ENCODE results near the gene DIRAS3.
"Not testable (repeated sequence)": the region's sequence is repeated elsewhere in the genome, so short reads cannot be mapped to it uniquely, and the experiment has no call there.

The DIRAS3 gene

GRCh38 chr1:68029444-68029843, 21.0 kb downstream of the DIRAS3 start:
- DNase-seq (ENCODE audit: low read depth): no peak
- no peak overlapping the region for H3K4me3 ChIP-seq (ENCODE audit: low read depth, low read length)

- no peak overlapping the region for H3K4me3 ChIP-seq (ENCODE audit: low read depth, low read length)
Measured at GRCh38 chr1:68028566-68028965, 21.9 kb downstream of the DIRAS3 start.

GRCh38 chr1:68024635-68025338, 25.6 kb downstream of the DIRAS3 start:
- no peak for DNase-seq (ENCODE audit: low read depth)
- no peak overlapping the region for H3K4me3 ChIP-seq (ENCODE audit: low read depth, low read length)

More at GRCh38 chr1:68028566-68028965, 21.9 kb downstream of the DIRAS3 start:
- no peak for DNase-seq (ENCODE audit: low read depth)

GRCh38 chr1:68016381-68016780, 34.0 kb downstream of the DIRAS3 start:
- no peak overlapping the region for H3K4me3 ChIP-seq (ENCODE audit: low read depth, low read length)
- DNase-seq (ENCODE audit: low read depth): no peak

GRCh38 chr1:68015971-68016370, 34.5 kb downstream of the DIRAS3 start:
- no peak overlapping the region for H3K4me3 ChIP-seq (ENCODE audit: low read depth, low read length)
- no peak for DNase-seq (ENCODE audit: low read depth)

GRCh38 chr1:68015369-68015768, 35.1 kb downstream of the DIRAS3 start:
- H3K4me3 ChIP-seq (ENCODE audit: low read depth, low read length): no peak overlapping the region
- DNase-seq (ENCODE audit: low read depth): no peak

- H3K4me3 ChIP-seq (ENCODE audit: low read depth, low read length): no peak overlapping the region
- DNase-seq (ENCODE audit: low read depth): no peak
Measured at GRCh38 chr1:68013351-68013750, 37.1 kb downstream of the DIRAS3 start.

- DNase-seq (ENCODE audit: low read depth): no peak
Measured at GRCh38 chr1:68011657-68012375, 38.6 kb downstream of the DIRAS3 start.

GRCh38 chr1:68010543-68010942, 39.9 kb downstream of the DIRAS3 start:
- no peak overlapping the region for H3K4me3 ChIP-seq (ENCODE audit: low read depth, low read length)
- no peak for DNase-seq (ENCODE audit: low read depth)

More at GRCh38 chr1:68011657-68012375, 38.6 kb downstream of the DIRAS3 start:
- no peak overlapping the region for H3K4me3 ChIP-seq (ENCODE audit: low read depth, low read length)

GRCh38 chr1:68010090-68010489, 40.3 kb downstream of the DIRAS3 start:
- no peak for DNase-seq (ENCODE audit: low read depth)
- no peak overlapping the region for H3K4me3 ChIP-seq (ENCODE audit: low read depth, low read length)

GRCh38 chr1:68003626-68004025, 46.8 kb downstream of the DIRAS3 start:
- not testable (repeated sequence) for DNase-seq (ENCODE audit: low read depth)

GRCh38 chr1:68000191-68000590, 50.2 kb downstream of the DIRAS3 start:
- DNase-seq (ENCODE audit: low read depth): no peak
- no peak overlapping the region for H3K4me3 ChIP-seq (ENCODE audit: low read depth, low read length)

More at GRCh38 chr1:68003626-68004025, 46.8 kb downstream of the DIRAS3 start:
- H3K4me3 ChIP-seq (ENCODE audit: low read depth, low read length): not testable (repeated sequence)

- DNase-seq (ENCODE audit: low read depth): no peak
- no peak overlapping the region for H3K4me3 ChIP-seq (ENCODE audit: low read depth, low read length)
Measured at GRCh38 chr1:67997746-67998145, 52.7 kb downstream of the DIRAS3 start.

Measured in skeletal muscle cell (primary cell).